ENCODE results near the gene GJD2.
A peak's percentile ranks its signal among the peaks of the same experiment; 100 is the strongest.

Gene GJD2

GRCh38 chr15:34754674-34755418 is at the start of gene GJD2:
Gene GJD2 (minus strand): TSS chr15:34754998. CDS start chr15:34754488, 510 bp downstream.
- DNase-seq = peak; percentile 28

- peak; percentile 77 for DNase-seq
Observed at GRCh38 chr15:34804113-34804512, 49.3 kb upstream of the GJD2 start.

GRCh38 chr15:34802803-34803750 is 48.3 kb upstream of the GJD2 start:
- peak; percentile 16 for DNase-seq

- no peak for DNase-seq
Observed at GRCh38 chr15:34802371-34802770, 47.6 kb upstream of the GJD2 start.

- peak; percentile 89 for DNase-seq
Observed at GRCh38 chr15:34799149-34800101, 44.6 kb upstream of the GJD2 start.

DNA sequence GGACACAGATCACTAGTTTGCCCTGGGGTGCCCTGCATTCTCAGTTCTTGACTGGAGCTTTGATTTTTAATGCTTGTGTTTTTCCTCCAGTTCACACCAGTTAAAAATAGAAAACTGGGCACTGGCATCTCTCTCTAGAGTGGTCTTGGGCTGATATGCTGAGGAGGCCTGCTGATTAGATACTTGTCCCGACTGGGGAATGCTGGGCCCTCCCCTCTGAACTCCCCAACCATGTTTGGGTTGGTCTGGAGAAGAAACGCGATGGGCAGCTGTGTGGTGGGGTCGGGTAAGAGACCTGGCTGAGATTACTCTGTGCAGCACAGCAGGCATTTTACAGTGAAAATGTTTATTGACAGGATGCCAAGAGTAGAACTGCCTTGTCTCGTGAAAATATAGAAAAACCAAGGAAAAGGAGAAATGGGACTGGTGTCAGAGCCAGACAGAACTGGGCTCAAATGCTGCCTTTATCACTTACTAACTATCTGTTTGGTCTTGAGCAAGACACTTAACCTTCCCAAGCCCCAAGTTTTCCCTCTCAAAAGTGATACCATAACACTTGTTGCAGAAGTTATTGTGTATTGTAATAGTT is 42.1 kb upstream of the GJD2 start:
- DNase-seq = no peak

DNA sequence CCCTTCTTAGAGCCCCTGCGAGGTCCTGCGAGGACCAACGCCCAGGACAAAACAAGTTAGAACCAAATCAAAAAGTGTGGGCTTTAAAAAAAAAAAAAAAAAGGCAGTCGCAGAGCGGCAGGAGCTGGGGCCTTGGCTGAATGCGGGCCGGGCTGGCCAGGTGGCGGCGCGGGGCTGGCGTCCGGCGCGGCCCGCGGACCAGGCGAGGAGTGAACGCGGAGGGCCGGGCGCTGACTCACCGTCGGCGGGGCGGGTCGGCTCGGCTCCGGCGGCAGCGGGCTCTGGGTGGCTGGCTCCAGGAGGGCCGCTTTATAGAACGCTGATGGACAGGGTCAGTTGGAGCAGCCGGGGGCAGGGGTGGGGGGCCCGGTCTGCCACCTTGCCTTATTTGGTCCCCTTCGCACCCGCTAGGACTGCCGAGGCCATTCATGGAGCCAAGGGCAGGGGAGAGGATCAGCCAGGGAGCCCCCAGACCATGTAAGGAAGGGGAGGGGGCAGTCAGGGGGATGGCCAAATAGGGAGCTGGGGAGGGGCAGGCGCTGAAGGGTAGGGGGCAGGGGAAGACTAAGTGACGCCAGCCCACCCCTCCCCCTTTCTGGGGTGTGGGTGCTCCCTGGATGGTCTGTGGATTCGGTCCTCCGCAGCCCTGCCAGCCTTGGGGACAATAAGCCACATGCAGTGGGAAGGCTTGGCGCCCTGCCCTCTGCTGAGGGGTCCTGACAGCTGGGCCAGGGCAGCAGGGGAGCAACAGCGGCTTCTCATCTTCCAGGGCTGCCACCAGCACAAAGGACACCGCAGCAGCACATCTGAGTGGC is 40.7 kb upstream of the GJD2 start, which contains the start of gene ACTC1:
Gene ACTC1 (minus strand): TSS at position 283 of the 815 bp plus-strand sequence. CDS start 741 bp downstream, outside the sequence.
- peak; percentile 12 for DNase-seq

- DNase-seq = no peak
Observed at GRCh38 chr15:34794590-34795206, 39.9 kb upstream of the GJD2 start.

DNA sequence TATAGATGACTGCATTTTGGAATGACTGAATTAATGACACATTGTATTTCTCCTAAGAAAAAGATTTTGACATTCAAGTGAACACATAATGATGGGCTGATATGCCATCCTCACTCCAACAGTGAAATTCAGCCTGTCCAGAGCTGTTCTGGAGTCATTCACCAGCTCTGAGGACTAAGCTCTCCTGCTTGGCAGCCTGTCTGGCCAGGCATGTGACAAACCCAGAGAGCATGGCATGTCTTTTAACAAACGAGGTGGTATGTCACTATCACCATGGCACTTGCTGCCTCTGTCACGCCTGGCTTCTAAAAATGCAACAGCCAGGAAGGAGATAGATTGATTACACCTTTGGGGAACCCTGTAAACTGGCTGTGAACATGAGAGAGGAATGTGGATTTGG is 39.1 kb upstream of the GJD2 start:
- no peak for DNase-seq

DNA sequence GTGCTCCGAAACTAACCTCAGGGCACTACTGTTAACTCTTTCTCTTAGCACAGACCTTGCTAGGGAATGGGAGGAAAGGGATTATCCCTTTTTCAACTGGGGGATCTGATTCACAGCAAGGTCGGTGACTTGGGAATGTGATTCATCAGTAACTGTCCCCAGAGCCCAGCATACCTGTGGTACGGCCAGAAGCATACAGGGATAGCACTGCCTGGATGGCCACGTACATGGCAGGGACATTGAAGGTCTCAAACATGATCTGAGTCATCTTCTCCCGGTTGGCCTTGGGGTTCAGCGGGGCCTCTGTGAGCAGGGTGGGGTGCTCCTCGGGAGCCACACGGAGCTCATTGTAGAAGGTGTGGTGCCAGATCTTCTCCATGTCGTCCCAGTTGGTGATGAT is 38.3 kb upstream of the GJD2 start:
- no peak for DNase-seq

GRCh38 chr15:34791701-34792100 is 36.9 kb upstream of the GJD2 start:
- DNase-seq = no peak

GRCh38 chr15:34790121-34790520 is 35.3 kb upstream of the GJD2 start:
- DNase-seq = no peak

- no peak for DNase-seq
Observed at GRCh38 chr15:34789326-34789725, 34.5 kb upstream of the GJD2 start.

GRCh38 chr15:34786206-34786605 is 31.4 kb upstream of the GJD2 start:
- no peak for DNase-seq

DNA sequence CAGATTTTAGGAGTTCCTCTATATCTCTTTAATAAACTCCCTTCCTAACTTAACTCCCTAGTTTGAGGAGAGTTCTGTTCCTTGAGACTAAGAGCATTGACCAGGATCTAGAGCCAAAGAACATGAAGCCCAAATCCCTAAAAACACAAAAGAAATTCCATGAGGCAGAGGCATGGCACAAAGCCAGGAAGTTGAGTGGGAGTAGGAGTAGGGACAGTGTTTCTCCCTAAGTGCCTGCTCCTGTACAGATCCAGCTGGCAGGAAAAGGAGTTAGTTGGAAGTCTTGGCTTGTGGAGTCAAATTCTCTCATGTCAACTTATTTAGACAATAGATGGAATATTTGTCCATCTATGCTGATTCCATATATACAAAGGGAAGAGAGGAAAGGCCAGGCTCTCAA is 29.2 kb upstream of the GJD2 start:
- DNase-seq = peak; percentile 57

- peak; percentile 80 for DNase-seq
Observed at GRCh38 chr15:34783431-34783830, 28.6 kb upstream of the GJD2 start.

DNA sequence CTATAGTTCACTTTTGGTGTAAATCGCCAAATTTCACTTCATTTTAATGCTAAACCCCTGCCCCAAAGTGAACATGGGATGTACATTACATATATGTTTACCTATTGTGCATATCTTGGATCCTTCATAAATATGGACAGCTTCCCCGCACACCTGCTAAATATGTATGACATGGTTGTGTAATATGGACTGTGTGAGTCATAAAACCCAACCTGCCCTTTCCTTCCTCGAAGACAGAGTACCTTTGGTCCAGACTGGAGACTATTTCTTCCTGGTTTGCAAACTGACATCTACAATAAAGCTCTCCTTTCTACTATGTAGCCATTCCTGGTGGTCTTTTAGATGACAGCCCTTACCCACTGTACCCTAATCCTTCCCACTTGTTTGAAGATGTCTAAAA is 28.1 kb upstream of the GJD2 start:
- DNase-seq = no peak

DNA sequence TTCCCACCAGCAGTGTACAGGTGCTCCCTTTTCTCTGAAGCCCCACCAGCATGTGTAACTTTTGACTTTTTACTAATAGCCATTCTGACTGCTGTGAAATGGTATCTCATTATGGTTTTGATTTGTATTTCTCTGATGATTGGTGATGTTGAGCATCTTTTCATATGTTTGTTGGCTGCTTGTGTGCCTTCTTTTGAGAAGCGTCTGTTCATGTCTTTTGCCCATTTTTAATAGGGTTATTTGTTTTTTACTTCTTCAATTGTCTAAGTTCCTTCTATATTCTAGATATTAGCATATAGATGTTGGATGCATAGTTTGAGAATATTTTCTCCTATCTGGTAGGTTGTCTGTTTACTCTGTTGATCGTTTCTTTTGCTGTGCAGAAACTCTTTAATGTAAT is 25.9 kb upstream of the GJD2 start:
- DNase-seq = no peak

DNA sequence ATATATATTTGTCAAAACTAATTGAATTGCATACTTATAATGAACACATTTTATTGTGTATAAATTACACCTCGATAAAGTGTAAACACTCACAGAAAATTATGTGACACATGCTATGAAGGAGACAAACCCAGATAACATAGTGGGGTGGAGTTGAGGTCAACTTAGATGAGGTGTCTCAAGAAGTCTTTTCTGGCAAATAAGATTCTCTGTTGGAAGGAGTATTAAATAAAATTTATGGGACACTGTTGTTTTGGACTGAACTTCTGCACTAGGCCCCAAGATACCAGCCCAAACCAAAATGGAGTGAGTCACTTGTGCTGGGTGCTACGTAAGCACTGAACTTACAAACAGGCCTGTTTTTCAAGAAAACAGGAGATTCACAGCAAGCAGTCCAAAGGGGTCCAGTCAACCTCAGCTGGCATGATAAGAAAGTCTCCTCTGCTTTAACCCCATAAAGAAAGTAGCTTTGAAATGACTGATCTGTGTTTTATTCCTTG is 21.9 kb upstream of the GJD2 start:
- DNase-seq = no peak

GRCh38 chr15:34773917-34774316 is 19.1 kb upstream of the GJD2 start:
- peak; percentile 66 for DNase-seq

- DNase-seq = peak; percentile 34
Observed at GRCh38 chr15:34773013-34773412, 18.2 kb upstream of the GJD2 start.

Data from NCI-H2171 treated with DMSO at 0.1 percent for 48 hours (cell line).